Common myeloid progenitor, CD34-positive (primary cell): ENCODE results near the gene CACNB4.

Source experiments
- CTCF ChIA-PET: fragments of 350-600 bp; sonication (Branson Sonifier 250); formaldehyde crosslinking; loops from one replicate; lab custom pipeline; 2021; ENCODE audit warnings: antibody characterized with exemption; lab: Charles Lee
- POLR2A ChIA-PET: fragments of 350-600 bp; sonication (Branson Sonifier 250); formaldehyde crosslinking; loops from one replicate; lab custom pipeline; 2021; ENCODE audit warnings: antibody characterized with exemption; lab: Charles Lee
- DNase-seq, 3 donors: peaks; one replicate each; pipeline versions ENCODE4 v3.0.0 to v3.0.0-alpha.2; 2013
- H3K27ac ChIP-seq, 2 experiments: 1 replicate in 1 of 2; 2 replicates in 1 of 2; pipeline ENCODE4 v1.7.0; 2013; ENCODE audit warnings: inconsistent platforms in 2 of 2, low read length in 2 of 2, mild to moderate bottlenecking in 2 of 2, low read depth in 1 of 2, moderate library complexity in 1 of 2; ENCODE audit not compliant: severe bottlenecking in 2 of 2, insufficient read depth in 1 of 2, poor library complexity in 1 of 2
- H3K27me3 ChIP-seq, 5 experiments: replicated peaks in 2 of 5; 1 replicate in 3 of 5; 2 replicates in 2 of 5; pipeline versions ENCODE4 v1.6.1 to v1.7.0; 2013; ENCODE audit warnings: low read length in 4 of 5, mild to moderate bottlenecking in 2 of 5, moderate library complexity in 2 of 5, inconsistent platforms in 1 of 5; ENCODE audit not compliant: insufficient read depth in 5 of 5, control insufficient read depth in 4 of 5
- H3K36me3 ChIP-seq, 4 experiments: 1 replicate in 2 of 4; 2 replicates in 2 of 4; pipeline versions ENCODE4 v1.6.1 to v1.7.0; 2013; ENCODE audit warnings: low read length in 3 of 4, control low read depth in 1 of 4, mild to moderate bottlenecking in 1 of 4; ENCODE audit not compliant: control insufficient read depth in 4 of 4, insufficient read depth in 4 of 4
- H3K4me1 ChIP-seq, 4 experiments: 1 replicate in 3 of 4; 2 replicates in 1 of 4; pipeline versions ENCODE4 v1.6.1 to v1.7.1; 2013; ENCODE audit warnings: low read length in 3 of 4, mild to moderate bottlenecking in 3 of 4, control low read depth in 1 of 4, inconsistent platforms in 1 of 4, moderate library complexity in 1 of 4; ENCODE audit not compliant: control insufficient read depth in 4 of 4, insufficient read depth in 4 of 4; ENCODE audit errors: control extremely low read depth in 1 of 4
- H3K4me3 ChIP-seq, 7 experiments: 1 replicate in 4 of 7; 2 replicates in 3 of 7; pipeline versions ENCODE4 v1.5.1 to v1.7.0; 2013; ENCODE audit warnings: mild to moderate bottlenecking in 7 of 7, low read length in 6 of 7, moderate library complexity in 6 of 7, inconsistent platforms in 2 of 7, low read depth in 2 of 7, control low read depth in 1 of 7; ENCODE audit not compliant: insufficient read depth in 4 of 7, control insufficient read depth in 1 of 7; ENCODE audit errors: extremely low read depth in 1 of 7
- H3K9me3 ChIP-seq, 5 experiments: 1 replicate in 4 of 5; 2 replicates in 1 of 5; pipeline versions ENCODE4 v1.6.1 to v1.7.1; 2013; ENCODE audit warnings: low read length in 4 of 5, mild to moderate bottlenecking in 2 of 5, inconsistent platforms in 1 of 5, low read depth in 1 of 5, moderate library complexity in 1 of 5; ENCODE audit not compliant: control insufficient read depth in 4 of 5, insufficient read depth in 2 of 5; ENCODE audit errors: control extremely low read depth in 1 of 5
- WGBS: methylation state at CpG from one replicate; pipeline ENCODE4 v1.1.5; 2013; ENCODE audit not compliant: insufficient coverage; 5-methylcytosine and 5-hydroxymethylcytosine counted together

Gene CACNB4

GRCh38 chr2:152067823-152068222, 31.0 kb downstream of the CACNB4 start:
- POLR2A ChIA-PET: no interaction called here
- no peak for DNase-seq
- CTCF ChIA-PET: interaction anchor here (1.3 kb wide), 1 partner anchor 13 kb away, joined by 4 read pairs; no protein-coding TSS in a partner anchor
- Histone ChIP-seq H3K9me3 (no peaks in the 10 kb centered on the region), H3K27me3 (no peaks in the 10 kb centered on the region), H3K4me3 (no peak overlapping the region), H3K27ac (no peak overlapping the region), H3K36me3 (no peaks in the 10 kb centered on the region), H3K4me1 (peaks cover 2 to 19% (median 7%) of the 10 kb centered on the region in 4 experiments)
- 100% methylated on average over 1 of the region's 1 CpG for WGBS

GRCh38 chr2:152065945-152066344, 32.9 kb downstream of the CACNB4 start:
- POLR2A ChIA-PET: no interaction called here
- H3K36me3 ChIP-seq: no peaks in the 10 kb centered on the region
- H3K4me3 ChIP-seq: no peak overlapping the region
- no peaks in the 10 kb centered on the region for H3K27me3 ChIP-seq
- CTCF ChIA-PET: no interaction called here
- peaks cover 0 to 20% (median 4%) of the 10 kb centered on the region in 4 experiments for H3K4me1 ChIP-seq
- DNase-seq: no peak
- no peaks in the 10 kb centered on the region for H3K9me3 ChIP-seq
- 90% methylated on average over 3 of the region's 3 CpGs for WGBS
- H3K27ac ChIP-seq: no peak overlapping the region

- Histone ChIP-seq H3K36me3 (no peaks in the 10 kb centered on the region), H3K27ac (no peak overlapping the region), H3K9me3 (peaks cover 0 to 3% (median 0%) of the 10 kb centered on the region in 5 experiments), H3K4me3 (no peak overlapping the region), H3K4me1 (peaks cover 0 to 10% (median 3%) of the 10 kb centered on the region in 4 experiments), H3K27me3 (no peaks in the 10 kb centered on the region)
- POLR2A ChIA-PET: no interaction called here
- no peak for DNase-seq
- CTCF ChIA-PET: interaction anchor here (1.8 kb wide), 1 partner anchor 13 kb away, joined by 4 read pairs; no protein-coding TSS in a partner anchor
- WGBS: no CpG with 5 or more reads among the region's 3 CpGs
These were observed 34.8 kb downstream of the CACNB4 start for GRCh38 chr2:152064001-152064400.

GRCh38 chr2:152063325-152063924, 35.4 kb downstream of the CACNB4 start:
- POLR2A ChIA-PET: no interaction called here
- Histone ChIP-seq H3K9me3 (peaks cover 0 to 9% (median 0%) of the 10 kb centered on the region in 5 experiments), H3K36me3 (no peaks in the 10 kb centered on the region), H3K27ac (no peak overlapping the region), H3K27me3 (no peaks in the 10 kb centered on the region), H3K4me3 (no peak overlapping the region), H3K4me1 (peaks cover 0 to 10% (median 3%) of the 10 kb centered on the region in 4 experiments)
- 100% methylated on average over 1 of the region's 3 CpGs for WGBS
- no peak for DNase-seq
- CTCF ChIA-PET: interaction anchor here (0.6 to 2.0 kb wide), 3 partner anchors 8 to 44 kb away, joined by 3 to 6 read pairs (median 4); no protein-coding TSS in a partner anchor

- no peak overlapping the region for H3K4me3 ChIP-seq
- peak in 2 of 3 donors; percentile 24 to 29 for DNase-seq
- WGBS: 64% methylated on average over 6 of the region's 7 CpGs
- ChIA-PET POLR2A (no interaction called here), CTCF (interaction anchor here (1.8 to 2.0 kb wide), 2 partner anchors 9 to 12 kb away, joined by 4 to 6 read pairs; no protein-coding TSS in a partner anchor)
- H3K9me3 ChIP-seq: peaks cover 0 to 17% (median 0%) of the 10 kb centered on the region in 5 experiments
- H3K36me3 ChIP-seq: no peaks in the 10 kb centered on the region
- peaks cover 0 to 10% (median 3%) of the 10 kb centered on the region in 4 experiments for H3K4me1 ChIP-seq
- peaks cover 0 to 2% (median 0%) of the 10 kb centered on the region in 5 experiments for H3K27me3 ChIP-seq
- H3K27ac ChIP-seq: no peak overlapping the region
These were observed 36.4 kb downstream of the CACNB4 start for GRCh38 chr2:152062125-152063091.

GRCh38 chr2:152061383-152061782, 37.5 kb downstream of the CACNB4 start:
- ChIA-PET CTCF (interaction anchor here (0.9 to 2.0 kb wide), 2 partner anchors 10 to 23 kb away, joined by 3 to 6 read pairs; no protein-coding TSS in a partner anchor), POLR2A (no interaction called here)
- Histone ChIP-seq H3K4me3 (no peak overlapping the region), H3K27me3 (peaks cover 0 to 3% (median 0%) of the 10 kb centered on the region in 5 experiments), H3K9me3 (peaks cover 0 to 17% (median 0%) of the 10 kb centered on the region in 5 experiments), H3K4me1 (peaks cover 0 to 10% (median 6%) of the 10 kb centered on the region in 4 experiments), H3K27ac (no peak overlapping the region), H3K36me3 (no peaks in the 10 kb centered on the region)
- no CpG with 5 or more reads among the region's 1 CpG for WGBS
- no peak for DNase-seq
